Pulmonary artery endothelial cell (primary cell): Measurements from ENCODE around the gene DBET. TPM values are rescaled to one million over a fixed set of nuclear protein-coding genes. Genes with fewer than 3 reads are reported as not detected.
"Not testable (repeated sequence)": the region's sequence is repeated elsewhere in the genome, so short reads cannot be mapped to it uniquely, and the experiment has no call there.

Experiments used
- DNase-seq: peaks from one replicate; pipeline ENCODE4 v3.0.0-alpha.2; 2011; ENCODE audit warnings: low read depth, low spot score
- total RNA-seq: library from RNA; depleted of rRNA; stranded (reverse); fragments of >200 nt; gene quantifications from 2 replicates; pipeline ENCODE4 v1.2.3, GENCODE V29; 2014

The DBET gene
- total RNA-seq, 1 donor from 2014 or later = not detected

DNA sequence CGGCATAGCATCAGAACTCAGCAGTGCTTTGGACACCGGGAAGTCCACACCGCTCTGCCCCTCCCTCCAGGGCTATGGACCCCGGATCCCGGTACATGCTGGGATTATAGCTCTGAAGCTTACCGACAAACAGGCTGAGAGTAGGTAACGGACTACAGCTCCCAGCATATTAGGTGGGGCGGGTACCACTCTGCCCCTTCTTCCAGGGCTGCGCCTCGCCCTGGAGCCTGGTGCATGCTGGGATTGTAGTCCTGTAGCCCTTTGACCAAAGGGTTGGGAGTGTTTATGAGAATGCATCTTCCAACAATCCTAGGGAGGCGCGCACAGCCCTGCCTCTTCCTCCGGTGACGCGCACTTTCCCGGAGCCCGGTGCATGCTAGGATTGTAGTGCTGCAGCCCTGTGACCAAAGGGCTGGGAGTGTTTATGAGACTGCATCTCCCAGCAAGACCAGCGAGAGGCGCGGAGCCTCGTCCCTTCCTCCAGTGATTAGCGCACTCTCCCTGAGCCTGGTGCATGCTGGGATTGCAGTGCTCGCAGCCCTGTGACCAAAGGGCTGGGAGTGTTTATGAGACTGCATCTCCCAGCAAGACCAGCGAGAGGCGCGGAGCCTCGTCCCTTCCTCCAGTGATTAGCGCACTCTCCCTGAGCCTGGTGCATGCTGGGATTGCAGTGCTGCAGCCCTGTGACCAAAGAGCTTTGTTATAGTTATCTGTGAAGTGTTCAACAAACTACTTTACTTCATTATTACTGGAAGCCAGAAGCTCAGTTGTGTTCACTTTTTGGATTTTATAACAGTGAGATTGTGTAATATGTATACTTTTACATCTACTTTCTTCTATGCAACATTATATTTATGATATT is 14.7 kb upstream of the DBET start:
- not testable (repeated sequence) for DNase-seq

DNA sequence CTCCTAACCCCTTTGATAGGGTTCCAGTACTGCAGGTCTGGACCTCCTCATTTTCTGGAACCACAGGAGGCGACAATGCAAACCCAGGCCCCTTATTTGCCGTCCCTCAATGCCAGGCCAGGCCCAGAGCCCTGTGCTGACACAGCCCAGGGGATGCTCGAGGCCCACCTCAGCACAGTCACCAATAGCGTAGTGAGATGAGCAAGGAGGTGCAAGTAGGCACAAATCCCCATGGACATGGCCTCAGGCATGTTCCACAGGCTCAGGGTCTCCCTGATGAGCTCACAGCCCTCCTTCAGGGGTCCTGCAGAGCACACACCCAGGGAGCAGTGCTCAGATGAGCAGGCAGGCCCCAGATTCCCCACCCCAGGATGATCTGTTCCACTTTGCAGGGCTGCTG is 5.3 kb upstream of the DBET start:
- DNase-seq = not testable (repeated sequence)

GRCh38 chr4:190064805-190065204 is 503 bp downstream of the DBET start:
- not testable (repeated sequence) for DNase-seq

DNA sequence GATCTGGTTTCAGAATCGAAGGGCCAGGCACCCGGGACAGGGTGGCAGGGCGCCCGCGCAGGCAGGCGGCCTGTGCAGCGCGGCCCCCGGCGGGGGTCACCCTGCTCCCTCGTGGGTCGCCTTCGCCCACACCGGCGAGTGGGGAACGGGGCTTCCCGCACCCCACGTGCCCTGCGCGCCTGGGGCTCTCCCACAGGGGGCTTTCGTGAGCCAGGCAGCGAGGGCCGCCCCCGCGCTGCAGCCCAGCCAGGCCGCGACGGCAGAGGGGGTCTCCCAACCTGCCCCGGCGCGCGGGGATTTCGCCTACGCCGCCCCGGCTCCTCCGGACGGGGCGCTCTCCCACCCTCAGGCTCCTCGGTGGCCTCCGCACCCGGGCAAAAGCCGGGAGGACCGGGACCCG is 4.0 kb downstream of the DBET start:
- DNase-seq = not testable (repeated sequence)

- not testable (repeated sequence) for DNase-seq
Observed at GRCh38 chr4:190093052-190093451, 28.8 kb downstream of the DBET start.

GRCh38 chr4:190094031-190094430 is 29.7 kb downstream of the DBET start:
- DNase-seq = not testable (repeated sequence)

- DNase-seq = not testable (repeated sequence)
Observed at GRCh38 chr4:190095335-190095734, 31.0 kb downstream of the DBET start.

DNA sequence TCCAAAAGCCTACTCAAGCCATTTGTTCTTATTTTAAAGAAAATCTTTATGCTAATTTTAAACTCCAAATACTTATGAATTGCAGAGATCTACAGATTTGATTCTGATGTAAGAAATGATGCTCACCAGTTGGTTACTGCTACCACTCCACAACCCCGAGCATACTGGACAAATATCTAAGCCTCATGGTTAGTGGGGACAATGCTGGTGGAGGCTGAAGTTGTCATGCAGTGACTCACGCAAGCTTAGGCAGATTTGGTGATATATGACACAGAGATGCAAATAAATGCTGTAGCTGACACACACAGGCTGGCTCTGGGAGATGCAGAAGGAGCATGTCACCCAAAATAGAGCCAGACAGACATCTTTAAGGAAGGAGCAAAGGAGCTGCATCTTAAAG is 35.3 kb downstream of the DBET start:
- DNase-seq = not testable (repeated sequence)

DNA sequence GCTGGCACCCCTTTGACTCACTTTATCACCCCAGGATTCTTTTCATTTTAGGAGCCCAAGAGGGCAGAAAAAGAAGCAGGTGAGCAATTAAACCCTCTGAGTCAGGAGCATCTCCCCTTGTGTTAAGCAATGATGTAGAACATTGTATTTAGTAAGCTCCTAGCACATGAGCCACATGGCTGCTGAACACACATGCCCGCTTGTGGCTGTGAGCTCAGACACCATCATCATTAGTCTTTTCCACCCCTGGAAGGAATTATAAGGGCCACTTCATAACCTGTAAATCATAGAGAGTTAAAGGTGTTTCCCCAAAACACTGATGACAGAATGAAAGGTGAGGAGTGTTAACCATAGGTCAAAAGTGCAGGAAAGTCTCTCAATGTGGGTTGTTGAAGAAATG is 37.2 kb downstream of the DBET start:
- DNase-seq = not testable (repeated sequence)

- DNase-seq = not testable (repeated sequence)
Observed at GRCh38 chr4:190106191-190106590, 41.9 kb downstream of the DBET start.

DNA sequence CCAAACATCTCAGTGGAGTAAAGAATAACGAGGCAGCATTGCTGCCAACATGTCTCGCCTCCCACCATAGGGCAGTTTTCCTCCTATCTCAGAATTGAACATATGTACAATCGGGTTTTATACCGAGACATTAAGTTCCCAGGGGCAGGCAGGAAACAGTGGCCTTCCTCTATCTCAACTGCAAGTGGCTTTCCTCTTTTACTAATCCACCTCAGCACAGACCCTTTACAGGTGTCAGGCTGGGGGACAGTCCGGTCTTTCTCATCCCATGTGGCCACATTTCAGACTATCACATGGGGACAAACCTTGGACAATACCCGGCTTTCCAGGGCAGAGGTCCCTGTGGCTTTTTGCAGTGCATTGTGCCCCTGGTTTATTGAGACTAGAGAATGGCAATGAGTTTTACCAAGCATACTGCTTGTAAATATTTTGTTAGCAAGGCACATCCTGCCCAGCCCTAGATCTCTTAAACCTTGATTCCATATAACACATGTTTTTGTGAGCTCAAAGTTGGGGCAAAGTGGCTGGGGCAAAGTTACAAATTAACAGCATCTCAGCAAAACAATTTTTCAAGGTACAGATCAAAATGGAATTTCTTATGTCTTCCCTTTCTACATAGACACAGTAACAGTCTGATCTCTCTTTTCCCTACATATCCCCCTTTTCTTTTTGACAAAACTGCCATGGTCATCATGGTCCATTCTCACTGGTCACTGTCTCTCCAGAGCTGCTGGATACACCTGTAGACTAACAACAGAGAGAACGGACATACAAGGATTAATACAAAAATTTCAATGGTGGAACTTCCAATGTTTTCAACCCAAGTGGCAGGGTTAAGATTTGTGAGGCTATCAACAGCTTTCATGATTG is 42.5 kb downstream of the DBET start:
- DNase-seq = not testable (repeated sequence)

GRCh38 chr4:190107766-190108485 is 43.6 kb downstream of the DBET start:
- not testable (repeated sequence) for DNase-seq

DNA sequence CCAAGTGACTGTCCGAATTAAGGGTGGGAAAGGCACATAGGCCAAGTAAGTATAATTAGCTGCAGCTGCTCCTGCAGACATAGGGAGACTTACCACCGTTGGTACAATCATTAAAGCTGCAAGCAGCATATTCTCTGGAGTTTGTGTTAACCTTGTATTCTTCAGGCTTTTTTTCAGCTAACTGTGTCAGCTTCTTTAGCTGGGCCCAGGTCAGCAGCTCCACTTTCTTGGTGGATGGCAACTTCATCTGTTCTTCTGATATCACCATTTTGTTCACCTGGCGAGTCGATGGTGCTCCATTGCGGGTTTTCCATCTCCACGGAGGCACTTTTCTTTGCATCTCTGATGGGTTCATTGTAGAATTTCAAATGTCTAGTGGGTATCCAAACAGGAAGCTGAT is 44.5 kb downstream of the DBET start:
- DNase-seq = not testable (repeated sequence)

GRCh38 chr4:190109390-190110011 is 45.2 kb downstream of the DBET start:
- DNase-seq = not testable (repeated sequence)

DNA sequence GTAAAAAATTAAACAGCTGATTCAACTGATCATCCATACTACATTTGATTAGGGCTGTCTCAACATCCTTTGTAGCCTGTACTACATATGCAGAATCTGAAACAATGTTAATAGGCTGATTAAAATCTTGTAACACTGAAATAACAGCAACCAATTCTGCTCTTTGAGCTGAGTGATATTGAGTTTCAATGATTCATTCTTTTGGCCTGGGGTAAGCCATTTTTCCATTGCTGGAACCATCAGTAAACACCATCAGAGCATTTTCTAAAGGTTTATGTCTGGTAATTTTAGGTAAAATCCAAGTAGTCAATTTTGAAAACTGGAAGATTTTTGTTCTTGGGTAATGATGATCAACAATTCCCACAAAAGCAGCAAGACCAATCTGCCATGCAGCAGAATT is 45.7 kb downstream of the DBET start:
- not testable (repeated sequence) for DNase-seq

- DNase-seq = not testable (repeated sequence)
Observed at GRCh38 chr4:190110570-190111295, 46.4 kb downstream of the DBET start.

GRCh38 chr4:190112879-190113278 is 48.6 kb downstream of the DBET start:
- not testable (repeated sequence) for DNase-seq

- DNase-seq = not testable (repeated sequence)
Observed at GRCh38 chr4:190114991-190115390, 50.7 kb downstream of the DBET start.
